Keratinocyte (primary cell): ENCODE results near the gene TTL. TPM values are rescaled to one million over a fixed set of nuclear protein-coding genes. Genes with fewer than 3 reads are reported as not detected.

ENCODE experiments used
- DNase-seq: peaks from one replicate; pipeline ENCODE4 v3.0.0-alpha.2; 2011; ENCODE audit warnings: low read depth, missing footprints, low spot score
- FAIRE-seq: peaks from 2 replicates; lab custom pipeline; 2011; peaks lifted over from hg19 to GRCh38; lab: Jason Lieb, UNC
- H2AFZ ChIP-seq: 2 replicates; pipeline ENCODE4 v1.6.0; 2012; ENCODE audit warnings: low read length, control low read depth, inconsistent platforms; ENCODE audit not compliant: control insufficient read depth
- H3K27ac ChIP-seq: 2 replicates; pipeline ENCODE4 v1.5.1; 2011; ENCODE audit warnings: low read length; ENCODE audit not compliant: control insufficient read depth, insufficient read depth
- H3K27me3 ChIP-seq: 3 replicates; pipeline ENCODE4 v1.6.0; 2011; ENCODE audit warnings: low read length; ENCODE audit not compliant: control insufficient read depth, insufficient read depth; ENCODE audit errors: extremely low read depth
- H3K36me3 ChIP-seq, 2 experiments: 2 replicates in 1 of 2; 3 replicates in 1 of 2; pipeline ENCODE4 v1.5.1; 2011; ENCODE audit warnings: low read length in 2 of 2, mild to moderate bottlenecking in 1 of 2; ENCODE audit not compliant: control insufficient read depth in 2 of 2, insufficient read depth in 2 of 2; ENCODE audit errors: extremely low read depth in 1 of 2
- H3K4me1 ChIP-seq: 3 replicates; pipeline ENCODE4 v1.5.1; 2011; ENCODE audit warnings: low read length; ENCODE audit not compliant: control insufficient read depth, insufficient read depth; ENCODE audit errors: extremely low read depth
- H3K4me2 ChIP-seq: 3 replicates; pipeline ENCODE4 v1.6.0; 2011; ENCODE audit warnings: low read depth, low read length; ENCODE audit not compliant: control insufficient read depth, insufficient read depth; ENCODE audit errors: extremely low read depth
- H3K4me3 ChIP-seq, 3 experiments: fragments of 200-600 bp in 1 of 3; sonication (generic) in 1 of 3; 2 replicates in 2 of 3; 3 replicates in 1 of 3; pipeline ENCODE4 v1.5.1; 2011 to 2016; ENCODE audit warnings: low read length in 3 of 3, mild to moderate bottlenecking in 3 of 3, control low read depth in 2 of 3, inconsistent platforms in 1 of 3, low read depth in 1 of 3, mixed read lengths in 1 of 3, mixed run types in 1 of 3, moderate library complexity in 1 of 3; ENCODE audit not compliant: control insufficient read depth in 2 of 3, insufficient read depth in 2 of 3; ENCODE audit errors: extremely low read depth in 1 of 3
- H3K79me2 ChIP-seq: 2 replicates; pipeline ENCODE4 v1.6.0; 2012; ENCODE audit warnings: low read length; ENCODE audit not compliant: control insufficient read depth, insufficient read depth
- H3K9ac ChIP-seq: 3 replicates; pipeline ENCODE4 v1.6.0; 2011; ENCODE audit warnings: low read length; ENCODE audit not compliant: control insufficient read depth, insufficient read depth; ENCODE audit errors: extremely low read depth
- H3K9me1 ChIP-seq: 3 replicates; pipeline ENCODE4 v1.6.0; 2011; ENCODE audit warnings: low read length; ENCODE audit not compliant: control insufficient read depth, insufficient read depth; ENCODE audit errors: extremely low read depth
- H3K9me3 ChIP-seq: 2 replicates; pipeline ENCODE4 v1.5.1; 2012; ENCODE audit warnings: low read depth, low read length; ENCODE audit not compliant: control insufficient read depth
- H4K20me1 ChIP-seq: 3 replicates; pipeline ENCODE4 v1.6.0; 2011; ENCODE audit warnings: low read length; ENCODE audit not compliant: control insufficient read depth, insufficient read depth; ENCODE audit errors: extremely low read depth
- EZH2 ChIP-seq: IDR thresholded peaks from one replicate; pipeline ENCODE4 v1.6.1; 2012; ENCODE audit warnings: inconsistent platforms, mild to moderate bottlenecking, low read length, moderate library complexity
- dilution Hi-C: fragments of 300-500 bp; cut with MboI; formaldehyde crosslinking; loops from one replicate; pipeline ENCODE4 v1.7.0; 2020; ENCODE audit warnings: low sequenced_read_pairs; ENCODE audit not compliant: extremely low pct_ligation_motif_present
- polyA plus RNA-seq, 5 experiments: library from polyadenylated mRNA; depleted of rRNA in 3 of 5; stranded (reverse) in 3 of 5; stranded (forward) in 1 of 5; unstranded in 1 of 5; fragments of >200 nt; gene quantifications; 1 replicate in 1 of 5; 2 replicates in 3 of 5; 3 replicates in 1 of 5; pipeline versions ENCODE4 v1.2.1 to v1.2.3, GENCODE V29; 2011 to 2012; ENCODE audit warnings: missing spikeins in 2 of 5, low read depth in 1 of 5, low replicate concordance in 1 of 5
- TF ChIP-seq, protein P1 (sequence below), 3 experiments: IDR thresholded peaks in 1 of 3; conservative IDR thresholded peaks in 1 of 3; optimal IDR thresholded peaks in 1 of 3; 2 replicates in 2 of 3; 3 replicates in 1 of 3; pipeline versions ENCODE3 to v1.5.1; 2011; ENCODE audit warnings: low read length in 3 of 3, mild to moderate bottlenecking in 3 of 3, moderate library complexity in 2 of 3, control low read depth in 1 of 3, inconsistent platforms in 1 of 3; ENCODE audit not compliant: insufficient read depth in 2 of 3; ENCODE audit errors: extremely low read depth in 1 of 3

The TTL gene
- polyA plus RNA-seq, 1 donor (not counting 4 experiments of a cell fraction or from before 2014, with no cell fraction given): 37.9 TPM

DNA sequence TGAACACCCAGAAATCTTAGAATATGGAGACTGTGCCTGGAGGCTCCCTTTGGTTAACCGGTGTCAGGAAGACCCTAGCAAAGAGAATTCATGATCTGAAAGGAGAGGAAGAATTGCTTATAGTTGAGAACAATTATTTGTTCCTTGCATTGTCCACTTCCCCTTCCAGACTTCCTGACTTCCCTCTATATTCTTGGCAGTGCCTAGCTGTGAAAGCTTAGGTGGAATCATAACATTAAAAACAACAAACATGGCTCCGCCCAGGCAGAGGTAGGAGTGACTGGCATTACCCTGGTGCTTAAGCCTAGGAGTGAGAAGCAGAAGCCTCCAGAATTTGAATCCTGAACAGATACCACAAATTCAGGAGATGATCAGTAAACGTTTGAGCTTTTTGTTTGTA lies 1.9 kb downstream of the TTL start:
- H2AFZ ChIP-seq: no peak overlapping the region
- H3K79me2 ChIP-seq: peaks cover 50% of the 10 kb centered on the region
- H3K4me3 ChIP-seq: peak overlapping the region in 2 of 3 experiments; percentile 78 to 93
- no peak overlapping the region for H3K9ac ChIP-seq
- H3K4me1 ChIP-seq: peaks cover 16% of the 10 kb centered on the region
- TF ChIP-seq EZH2: no peak
- TF ChIP-seq, protein P1, sequence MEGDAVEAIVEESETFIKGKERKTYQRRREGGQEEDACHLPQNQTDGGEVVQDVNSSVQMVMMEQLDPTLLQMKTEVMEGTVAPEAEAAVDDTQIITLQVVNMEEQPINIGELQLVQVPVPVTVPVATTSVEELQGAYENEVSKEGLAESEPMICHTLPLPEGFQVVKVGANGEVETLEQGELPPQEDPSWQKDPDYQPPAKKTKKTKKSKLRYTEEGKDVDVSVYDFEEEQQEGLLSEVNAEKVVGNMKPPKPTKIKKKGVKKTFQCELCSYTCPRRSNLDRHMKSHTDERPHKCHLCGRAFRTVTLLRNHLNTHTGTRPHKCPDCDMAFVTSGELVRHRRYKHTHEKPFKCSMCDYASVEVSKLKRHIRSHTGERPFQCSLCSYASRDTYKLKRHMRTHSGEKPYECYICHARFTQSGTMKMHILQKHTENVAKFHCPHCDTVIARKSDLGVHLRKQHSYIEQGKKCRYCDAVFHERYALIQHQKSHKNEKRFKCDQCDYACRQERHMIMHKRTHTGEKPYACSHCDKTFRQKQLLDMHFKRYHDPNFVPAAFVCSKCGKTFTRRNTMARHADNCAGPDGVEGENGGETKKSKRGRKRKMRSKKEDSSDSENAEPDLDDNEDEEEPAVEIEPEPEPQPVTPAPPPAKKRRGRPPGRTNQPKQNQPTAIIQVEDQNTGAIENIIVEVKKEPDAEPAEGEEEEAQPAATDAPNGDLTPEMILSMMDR (optimal IDR thresholded peaks at IDR 0.05 in 1 of 3, IDR thresholded peaks at IDR 0.05 in 1 of 3, conservative IDR thresholded peaks at IDR 0.05 in 1 of 3; ENCODE audit: extremely low read depth in 1 of 3, insufficient read depth in 2 of 3, low read length in 3 of 3): no peak
- H3K27ac ChIP-seq: peak overlapping the region; percentile 70
- dilution Hi-C loops: no loop called here
- H3K27me3 ChIP-seq: no peaks in the 10 kb centered on the region
- H3K9me1 ChIP-seq: no peaks in the 10 kb centered on the region
- no peaks in the 10 kb centered on the region for H3K9me3 ChIP-seq
- peak overlapping the region; percentile 99 for H3K4me2 ChIP-seq
- DNase-seq (no peak), FAIRE-seq (no peak)
- no peaks in the 10 kb centered on the region for H4K20me1 ChIP-seq
- H3K36me3 ChIP-seq: peaks cover 12 to 16% of the 10 kb centered on the region in 2 experiments

DNA sequence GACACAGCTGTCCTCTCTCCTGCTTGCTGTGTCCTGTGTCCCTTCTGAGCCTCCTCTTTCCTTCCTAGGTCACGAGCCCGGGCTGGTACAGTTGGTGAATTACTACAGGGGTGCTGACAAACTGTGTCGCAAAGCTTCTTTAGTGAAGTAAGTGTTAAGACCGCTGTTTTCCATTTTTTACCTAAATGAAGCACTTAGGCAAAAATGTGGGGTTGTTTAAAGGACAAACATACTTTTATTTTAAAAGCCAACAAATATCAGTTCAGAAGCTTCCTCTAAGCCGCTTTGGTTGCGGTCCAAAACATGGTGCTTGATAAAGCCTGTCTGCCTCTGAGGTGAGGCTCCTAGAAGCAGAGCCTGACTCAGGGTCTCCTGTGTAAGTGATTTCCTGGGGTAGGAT lies 3.9 kb downstream of the TTL start:
- dilution Hi-C loops: no loop called here
- Histone ChIP-seq H4K20me1 (no peaks in the 10 kb centered on the region), H3K9me1 (no peaks in the 10 kb centered on the region), H3K79me2 (peaks cover 57% of the 10 kb centered on the region), H3K9ac (no peak overlapping the region), H3K4me3 (no peak overlapping the region), H3K4me2 (no peak overlapping the region), H3K27ac (no peak overlapping the region), H2AFZ (no peak overlapping the region), H3K27me3 (no peaks in the 10 kb centered on the region), H3K9me3 (no peaks in the 10 kb centered on the region), H3K4me1 (peaks cover 13% of the 10 kb centered on the region), H3K36me3 (peaks cover 12 to 16% of the 10 kb centered on the region in 2 experiments)
- FAIRE-seq (no peak), DNase-seq (no peak)
- no peak for TF ChIP-seq EZH2
- TF ChIP-seq, protein P1 (optimal IDR thresholded peaks at IDR 0.05 in 1 of 3, IDR thresholded peaks at IDR 0.05 in 1 of 3, conservative IDR thresholded peaks at IDR 0.05 in 1 of 3; ENCODE audit: extremely low read depth in 1 of 3, insufficient read depth in 2 of 3, low read length in 3 of 3): no peak
